ENCODE measurements around the gene EIF4G3.

The EIF4G3 gene

GRCh38 chr1:20846461-20847374, 330.0 kb downstream of the EIF4G3 start:
- H3K27ac ChIP-seq (ENCODE audit: low read length), result no peak overlapping the region

GRCh38 chr1:20840731-20841130, 336.0 kb downstream of the EIF4G3 start:
- no peaks in the 10 kb centered on the region for H3K36me3 ChIP-seq (replicated peaks; ENCODE audit: insufficient read depth, low read length)
- no peak for TF ChIP-seq EZH2 (optimal IDR thresholded peaks at IDR 0.05; ENCODE audit: low read depth, low read length)
- TF ChIP-seq EZH2phosphoT487 (IDR thresholded peaks at IDR 0.05; ENCODE audit: low read length), result no peak
- no peak for TF ChIP-seq CTCF (IDR thresholded peaks at IDR 0.05; ENCODE audit: low read length)
- no peak overlapping the region for H3K4me2 ChIP-seq (ENCODE audit: low read depth, low read length)
- no peak overlapping the region for H3K4me3 ChIP-seq (ENCODE audit: low read length)
- no peak overlapping the region for H2AFZ ChIP-seq (ENCODE audit: low read length)
- no peaks in the 10 kb centered on the region for H3K9me2 ChIP-seq (replicated peaks; ENCODE audit: insufficient read depth, low read length)
- H3F3A ChIP-seq (ENCODE audit: insufficient read depth, low read length), result no peaks in the 10 kb centered on the region
- no peaks in the 10 kb centered on the region for H4K20me1 ChIP-seq (ENCODE audit: insufficient read depth, low read length)
- no peak overlapping the region for H3K9ac ChIP-seq (ENCODE audit: low read length)
- no peaks in the 10 kb centered on the region for H3K27me3 ChIP-seq (replicated peaks; ENCODE audit: insufficient read depth, low read length)
- no peaks in the 10 kb centered on the region for H3K79me2 ChIP-seq (ENCODE audit: low read length)
- no peak overlapping the region for H3K27ac ChIP-seq (ENCODE audit: low read length)
- H3K4me1 ChIP-seq (ENCODE audit: low read length), result no peaks in the 10 kb centered on the region
- no peak for DNase-seq
- no peaks in the 10 kb centered on the region for H3K9me3 ChIP-seq (replicated peaks; ENCODE audit: insufficient read depth, low read length)

More at GRCh38 chr1:20846461-20847374, 330.0 kb downstream of the EIF4G3 start:
- Histone ChIP-seq H3K4me3 (ENCODE audit: low read length) (no peak overlapping the region), H4K20me1 (ENCODE audit: insufficient read depth, low read length) (no peaks in the 10 kb centered on the region), H3K9me2 (replicated peaks; ENCODE audit: insufficient read depth, low read length) (no peaks in the 10 kb centered on the region), H3K4me2 (ENCODE audit: low read depth, low read length) (no peak overlapping the region), H3K27me3 (replicated peaks; ENCODE audit: insufficient read depth, low read length) (no peaks in the 10 kb centered on the region), H3F3A (ENCODE audit: insufficient read depth, low read length) (no peaks in the 10 kb centered on the region), H3K4me1 (ENCODE audit: low read length) (no peaks in the 10 kb centered on the region), H3K79me2 (ENCODE audit: low read length) (no peaks in the 10 kb centered on the region), H2AFZ (ENCODE audit: low read length) (no peak overlapping the region), H3K36me3 (replicated peaks; ENCODE audit: insufficient read depth, low read length) (no peaks in the 10 kb centered on the region), H3K9ac (ENCODE audit: low read length) (no peak overlapping the region), H3K9me3 (replicated peaks; ENCODE audit: insufficient read depth, low read length) (no peaks in the 10 kb centered on the region)
- no peak for DNase-seq
- no peak for TF ChIP-seq CTCF (IDR thresholded peaks at IDR 0.05; ENCODE audit: low read length)
- no peak for TF ChIP-seq EZH2 (optimal IDR thresholded peaks at IDR 0.05; ENCODE audit: low read depth, low read length)
- TF ChIP-seq EZH2phosphoT487 (IDR thresholded peaks at IDR 0.05; ENCODE audit: low read length), result no peak

- Histone ChIP-seq H3K36me3 (replicated peaks; ENCODE audit: insufficient read depth, low read length) (no peaks in the 10 kb centered on the region), H3K9me3 (replicated peaks; ENCODE audit: insufficient read depth, low read length) (no peaks in the 10 kb centered on the region), H3F3A (ENCODE audit: insufficient read depth, low read length) (no peaks in the 10 kb centered on the region), H3K4me3 (ENCODE audit: low read length) (no peak overlapping the region), H3K4me1 (ENCODE audit: low read length) (no peaks in the 10 kb centered on the region), H3K4me2 (ENCODE audit: low read depth, low read length) (no peak overlapping the region), H3K9me2 (replicated peaks; ENCODE audit: insufficient read depth, low read length) (no peaks in the 10 kb centered on the region), H3K79me2 (ENCODE audit: low read length) (no peaks in the 10 kb centered on the region), H3K9ac (ENCODE audit: low read length) (no peak overlapping the region), H3K27me3 (replicated peaks; ENCODE audit: insufficient read depth, low read length) (no peaks in the 10 kb centered on the region), H3K27ac (ENCODE audit: low read length) (no peak overlapping the region), H4K20me1 (ENCODE audit: insufficient read depth, low read length) (no peaks in the 10 kb centered on the region), H2AFZ (ENCODE audit: low read length) (no peak overlapping the region)
- no peak for TF ChIP-seq EZH2phosphoT487 (IDR thresholded peaks at IDR 0.05; ENCODE audit: low read length)
- TF ChIP-seq EZH2 (optimal IDR thresholded peaks at IDR 0.05; ENCODE audit: low read depth, low read length), result no peak
- DNase-seq, result no peak
Measured at GRCh38 chr1:20837554-20838192, 339.0 kb downstream of the EIF4G3 start.
